Activated CD4-positive, alpha-beta memory T cell treated with anti-CD3 and anti-CD28 coated beads, Interleukin-2, amount 10 ng/mL, durations not matched to agents 7 days and 5 days (primary cell): ENCODE data around the gene TIMP2. TPM values are rescaled to one million over a fixed set of nuclear protein-coding genes. Genes with fewer than 3 reads are reported as not detected.
"Not testable (repeated sequence)": the region's sequence is repeated elsewhere in the genome, so short reads cannot be mapped to it uniquely, and the experiment has no call there.

Source experiments
- CTCF ChIA-PET: fragments of 350-600 bp; sonication (Branson Sonifier 250); formaldehyde crosslinking; loops from one replicate; lab custom pipeline; 2021; ENCODE audit warnings: antibody characterized with exemption, inconsistent platforms; lab: Charles Lee
- POLR2A ChIA-PET: fragments of 350-600 bp; sonication (Branson Sonifier 250); formaldehyde crosslinking; loops from one replicate; lab custom pipeline; 2021; ENCODE audit warnings: antibody characterized with exemption; lab: Charles Lee
- DNase-seq: peaks from one replicate; pipeline ENCODE4 v3.0.0-alpha.2; 2020
- H3K27ac Mint-ChIP-seq: one replicate; pipeline ENCODE4 v1.8.0; 2021; ENCODE audit warnings: mild to moderate bottlenecking, mixed read lengths
- H3K27me3 Mint-ChIP-seq: one replicate; pipeline ENCODE4 v1.8.0; 2021; ENCODE audit warnings: mixed read lengths
- H3K36me3 Mint-ChIP-seq: one replicate; pipeline ENCODE4 v1.8.0; 2021; ENCODE audit warnings: low read depth, mixed read lengths
- H3K4me1 Mint-ChIP-seq: one replicate; pipeline ENCODE4 v1.8.0; 2021; ENCODE audit warnings: mixed read lengths
- H3K4me3 Mint-ChIP-seq: one replicate; pipeline ENCODE4 v1.8.0; 2021; ENCODE audit warnings: mild to moderate bottlenecking, mixed read lengths
- H3K9me3 Mint-ChIP-seq: one replicate; pipeline ENCODE4 v1.8.0; 2021; ENCODE audit warnings: mixed read lengths
- total RNA-seq, 2 experiments: library from RNA; stranded (reverse); gene quantifications; one replicate each; pipeline ENCODE4 v1.2.3, GENCODE V29; 2021

Gene TIMP2
- total RNA-seq, 2 experiments from 2014 or later = 3.3 TPM

DNA sequence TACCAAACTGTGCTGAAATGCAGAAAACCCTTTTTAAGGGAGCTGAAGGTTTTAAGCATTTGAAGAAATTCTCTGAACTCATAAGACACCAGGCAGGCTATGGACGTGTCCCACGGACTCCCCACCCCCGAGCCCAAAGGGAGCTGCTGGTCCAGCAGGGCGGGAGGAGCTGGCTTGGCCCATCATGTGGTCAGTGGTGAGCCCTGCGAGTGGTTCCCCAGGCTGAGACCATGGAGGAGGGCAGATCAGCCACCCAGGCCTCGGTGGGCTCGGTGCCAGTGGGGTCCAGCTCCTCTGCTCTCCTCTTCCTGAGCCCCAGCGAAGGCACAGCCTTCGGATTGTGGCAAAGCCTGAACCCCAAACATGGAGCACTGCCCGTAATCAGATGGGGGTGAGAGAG is 27.5 kb upstream of the TIMP2 start:
- no peak overlapping the region for H3K4me3 Mint-ChIP-seq
- CTCF ChIA-PET = interaction anchor here (1.0 kb wide), 1 partner anchor 18 kb away, joined by 3 read pairs; no protein-coding TSS in a partner anchor
- H3K4me1 Mint-ChIP-seq = peaks cover 3% of the 10 kb centered on the region
- no peak for DNase-seq
- peaks cover 15% of the 10 kb centered on the region for H3K9me3 Mint-ChIP-seq
- H3K27me3 Mint-ChIP-seq = peaks cover 3% of the 10 kb centered on the region
- no peaks in the 10 kb centered on the region for H3K36me3 Mint-ChIP-seq
- no peak overlapping the region for H3K27ac Mint-ChIP-seq
- POLR2A ChIA-PET = no interaction called here

- CTCF ChIA-PET = no interaction called here
Observed at GRCh38 chr17:78951967-78952551, 26.9 kb upstream of the TIMP2 start.

DNA sequence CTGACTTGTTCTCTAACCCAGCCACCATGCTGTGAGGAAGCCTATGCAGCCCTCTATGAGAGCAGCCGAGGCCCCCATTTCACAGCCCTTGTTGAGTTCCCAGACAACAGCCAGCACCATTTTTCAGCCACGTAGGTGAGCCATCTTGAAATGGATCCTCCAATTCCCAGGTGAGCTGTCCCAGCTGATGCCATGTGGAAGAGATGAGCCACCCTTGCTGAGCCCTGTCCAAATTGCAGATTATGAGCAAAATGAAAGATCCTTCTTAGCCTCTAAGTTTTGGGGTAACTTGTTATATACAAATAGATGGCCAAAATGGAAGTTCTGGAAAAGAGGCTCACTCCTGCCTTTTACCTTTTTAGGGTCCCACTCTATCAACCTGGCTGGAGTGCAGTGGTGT is 25.7 kb upstream of the TIMP2 start:
- ChIA-PET POLR2A (no interaction called here), CTCF (no interaction called here)
- H3K4me3 Mint-ChIP-seq = no peak overlapping the region
- H3K4me1 Mint-ChIP-seq = peaks cover 3% of the 10 kb centered on the region
- H3K36me3 Mint-ChIP-seq = no peaks in the 10 kb centered on the region
- peaks cover 15% of the 10 kb centered on the region for H3K9me3 Mint-ChIP-seq
- DNase-seq = no peak
- peaks cover 3% of the 10 kb centered on the region for H3K27me3 Mint-ChIP-seq
- H3K27ac Mint-ChIP-seq = no peak overlapping the region

More at GRCh38 chr17:78951967-78952551, 26.9 kb upstream of the TIMP2 start:
- no peak overlapping the region for H3K27ac Mint-ChIP-seq
- H3K9me3 Mint-ChIP-seq = peaks cover 15% of the 10 kb centered on the region
- no peak for DNase-seq
- H3K27me3 Mint-ChIP-seq = peaks cover 3% of the 10 kb centered on the region
- no peaks in the 10 kb centered on the region for H3K36me3 Mint-ChIP-seq
- H3K4me3 Mint-ChIP-seq = no peak overlapping the region
- H3K4me1 Mint-ChIP-seq = peaks cover 3% of the 10 kb centered on the region
- POLR2A ChIA-PET = no interaction called here

- Mint-ChIP-seq H3K4me1 (no peaks in the 10 kb centered on the region), H3K4me3 (no peak overlapping the region), H3K9me3 (peaks cover 15% of the 10 kb centered on the region), H3K27ac (no peak overlapping the region), H3K36me3 (no peaks in the 10 kb centered on the region), H3K27me3 (peaks cover 4% of the 10 kb centered on the region)
- DNase-seq = no peak
- POLR2A ChIA-PET = no interaction called here
- CTCF ChIA-PET = no interaction called here
Observed at GRCh38 chr17:78947235-78948149, 22.3 kb upstream of the TIMP2 start.

GRCh38 chr17:78946631-78947030 is 21.4 kb upstream of the TIMP2 start:
- DNase-seq = no peak
- H3K27me3 Mint-ChIP-seq = peaks cover 7% of the 10 kb centered on the region
- ChIA-PET CTCF (no interaction called here), POLR2A (no interaction called here)
- no peaks in the 10 kb centered on the region for H3K4me1 Mint-ChIP-seq
- H3K27ac Mint-ChIP-seq = no peak overlapping the region
- no peak overlapping the region for H3K4me3 Mint-ChIP-seq
- no peaks in the 10 kb centered on the region for H3K36me3 Mint-ChIP-seq
- peaks cover 15% of the 10 kb centered on the region for H3K9me3 Mint-ChIP-seq

GRCh38 chr17:78946131-78946530 is 20.9 kb upstream of the TIMP2 start:
- no peaks in the 10 kb centered on the region for H3K4me1 Mint-ChIP-seq
- no peak overlapping the region for H3K4me3 Mint-ChIP-seq
- H3K27ac Mint-ChIP-seq = no peak overlapping the region
- peaks cover 11% of the 10 kb centered on the region for H3K9me3 Mint-ChIP-seq
- no peak for DNase-seq
- POLR2A ChIA-PET = no interaction called here
- CTCF ChIA-PET = no interaction called here
- H3K36me3 Mint-ChIP-seq = no peaks in the 10 kb centered on the region
- peaks cover 7% of the 10 kb centered on the region for H3K27me3 Mint-ChIP-seq

GRCh38 chr17:78945455-78945854 is 20.3 kb upstream of the TIMP2 start:
- CTCF ChIA-PET = interaction anchor here (0.6 kb wide), 1 partner anchor 42 kb away, joined by 6 read pairs; the partner anchor contains the start of gene CEP295NL
- H3K27me3 Mint-ChIP-seq, H3K9me3 Mint-ChIP-seq, H3K36me3 Mint-ChIP-seq, H3K4me1 Mint-ChIP-seq, H3K4me3 Mint-ChIP-seq, POLR2A ChIA-PET, H3K27ac Mint-ChIP-seq, DNase-seq: not testable (repeated sequence)

DNA sequence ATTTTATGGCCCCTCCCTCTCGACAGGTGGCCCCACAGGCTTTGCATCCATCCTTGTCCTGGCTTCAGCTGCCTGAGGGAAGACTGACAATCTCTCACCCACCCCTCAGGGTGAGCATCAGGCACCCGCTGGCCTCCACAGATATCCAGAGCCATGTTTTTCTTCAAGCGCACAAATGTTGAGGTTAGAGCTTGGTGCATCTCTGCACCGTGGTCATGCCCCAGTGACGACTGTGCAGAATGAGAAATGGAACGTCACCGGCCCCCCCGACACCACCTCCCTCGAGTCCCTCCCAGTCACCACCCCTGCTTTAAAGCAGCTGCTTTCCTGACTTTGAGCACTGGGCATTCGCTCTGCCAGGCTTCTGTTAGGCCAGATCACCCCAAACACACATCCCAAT is 19.8 kb upstream of the TIMP2 start:
- POLR2A ChIA-PET = no interaction called here
- no peak overlapping the region for H3K27ac Mint-ChIP-seq
- H3K4me1 Mint-ChIP-seq = no peaks in the 10 kb centered on the region
- H3K9me3 Mint-ChIP-seq = peaks cover 1% of the 10 kb centered on the region
- peaks cover 6% of the 10 kb centered on the region for H3K27me3 Mint-ChIP-seq
- no peak for DNase-seq
- CTCF ChIA-PET = interaction anchor here (0.6 kb wide), 1 partner anchor 42 kb away, joined by 6 read pairs; the partner anchor contains the start of gene CEP295NL
- no peak overlapping the region for H3K4me3 Mint-ChIP-seq
- no peaks in the 10 kb centered on the region for H3K36me3 Mint-ChIP-seq

GRCh38 chr17:78944026-78944425 is 18.8 kb upstream of the TIMP2 start:
- H3K4me1 Mint-ChIP-seq = no peaks in the 10 kb centered on the region
- DNase-seq = no peak
- H3K36me3 Mint-ChIP-seq = no peaks in the 10 kb centered on the region
- H3K27ac Mint-ChIP-seq = no peak overlapping the region
- H3K4me3 Mint-ChIP-seq = no peak overlapping the region
- H3K9me3 Mint-ChIP-seq = no peaks in the 10 kb centered on the region
- CTCF ChIA-PET = interaction anchor here (0.7 kb wide), 1 partner anchor 473 kb away, joined by 4 read pairs; no protein-coding TSS in a partner anchor
- H3K27me3 Mint-ChIP-seq = peaks cover 6% of the 10 kb centered on the region
- POLR2A ChIA-PET = no interaction called here

DNA sequence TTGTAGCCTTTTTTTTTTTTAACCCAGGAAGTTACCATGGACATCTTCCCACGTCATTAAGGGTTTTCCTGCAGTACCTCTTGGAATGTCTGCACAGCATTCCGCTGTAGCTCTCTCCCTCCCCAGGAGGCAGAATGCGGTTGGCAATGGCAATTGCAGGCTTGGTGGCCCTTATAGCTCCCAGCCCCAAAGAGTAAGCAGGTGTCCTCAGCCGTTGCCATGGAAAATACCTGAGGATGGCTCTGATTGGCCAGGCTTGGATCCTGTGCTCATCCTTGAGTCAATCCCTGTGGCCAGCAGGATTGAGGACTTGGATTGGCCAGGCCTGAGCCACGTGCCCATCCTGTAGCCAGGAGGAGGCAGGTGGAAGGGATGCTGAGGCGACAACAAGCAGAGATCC is 15.5 kb upstream of the TIMP2 start:
- Mint-ChIP-seq H3K4me1 (no peaks in the 10 kb centered on the region), H3K27ac (no peak overlapping the region), H3K9me3 (no peaks in the 10 kb centered on the region), H3K27me3 (peaks cover 6% of the 10 kb centered on the region), H3K4me3 (no peak overlapping the region), H3K36me3 (no peaks in the 10 kb centered on the region)
- DNase-seq = no peak
- POLR2A ChIA-PET = interaction anchor here (0.9 kb wide), 1 partner anchor 30 kb away, joined by 3 read pairs; no protein-coding TSS in a partner anchor
- CTCF ChIA-PET = no interaction called here

- no peak for DNase-seq
- no peak overlapping the region for H3K4me3 Mint-ChIP-seq
- POLR2A ChIA-PET = interaction anchor here (0.9 kb wide), 1 partner anchor 31 kb away, joined by 3 read pairs; no protein-coding TSS in a partner anchor
- CTCF ChIA-PET = no interaction called here
- H3K9me3 Mint-ChIP-seq = no peaks in the 10 kb centered on the region
- H3K36me3 Mint-ChIP-seq = no peaks in the 10 kb centered on the region
- H3K27me3 Mint-ChIP-seq = peaks cover 6% of the 10 kb centered on the region
- H3K4me1 Mint-ChIP-seq = no peaks in the 10 kb centered on the region
- no peak overlapping the region for H3K27ac Mint-ChIP-seq
Observed at GRCh38 chr17:78940258-78940657, 15.1 kb upstream of the TIMP2 start.

DNA sequence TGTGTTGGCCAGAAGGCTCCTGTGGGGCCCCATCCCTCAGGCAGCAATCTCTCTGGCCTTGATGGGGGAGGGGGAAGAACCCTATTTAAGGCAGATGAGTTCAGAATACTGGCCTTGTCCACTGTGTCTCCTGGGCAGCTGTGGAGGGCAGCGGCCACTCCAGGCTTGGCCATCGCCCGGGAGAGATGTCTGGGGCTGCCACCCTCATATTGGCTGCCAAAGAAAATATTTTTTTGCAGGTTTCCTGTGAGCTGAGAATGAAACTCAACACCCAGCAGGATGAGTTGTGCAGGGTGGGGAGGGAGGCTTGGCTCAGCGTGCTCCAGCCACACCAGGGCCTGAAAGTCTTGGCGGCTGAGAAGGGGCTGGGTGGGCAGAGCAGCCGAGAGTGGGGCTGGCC is 14.4 kb upstream of the TIMP2 start:
- H3K36me3 Mint-ChIP-seq = no peaks in the 10 kb centered on the region

GRCh38 chr17:78937561-78937960 is 12.4 kb upstream of the TIMP2 start:
- Mint-ChIP-seq H3K27ac (no peak overlapping the region), H3K27me3 (peaks cover 4% of the 10 kb centered on the region), H3K4me3 (no peak overlapping the region), H3K4me1 (peaks cover 21% of the 10 kb centered on the region), H3K9me3 (no peaks in the 10 kb centered on the region), H3K36me3 (no peaks in the 10 kb centered on the region)
- ChIA-PET POLR2A (no interaction called here), CTCF (no interaction called here)
- no peak for DNase-seq

More for the DNA sequence above, 14.4 kb upstream of the TIMP2 start:
- no peaks in the 10 kb centered on the region for H3K9me3 Mint-ChIP-seq
- ChIA-PET CTCF (no interaction called here), POLR2A (no interaction called here)
- H3K4me3 Mint-ChIP-seq = no peak overlapping the region
- H3K27me3 Mint-ChIP-seq = peaks cover 4% of the 10 kb centered on the region
- H3K27ac Mint-ChIP-seq = no peak overlapping the region
- H3K4me1 Mint-ChIP-seq = peaks cover 1% of the 10 kb centered on the region
- DNase-seq = no peak
